Activated T-helper 1 cell treated with anti-CD3 and anti-CD28 coated beads, Interleukin-2, amount 50 U/mL, for 16 hours (primary cell): Measurements from ENCODE around the gene SLC15A4.
"Not testable (repeated sequence)": the region's sequence is repeated elsewhere in the genome, so short reads cannot be mapped to it uniquely, and the experiment has no call there.

ENCODE experiments used
- DNase-seq, 2 donors: peaks; one replicate each; pipeline ENCODE4 v3.0.0-alpha.2; 2020; ENCODE audit warnings: low read depth in 1 of 2, low spot score in 1 of 2

Gene SLC15A4

DNA sequence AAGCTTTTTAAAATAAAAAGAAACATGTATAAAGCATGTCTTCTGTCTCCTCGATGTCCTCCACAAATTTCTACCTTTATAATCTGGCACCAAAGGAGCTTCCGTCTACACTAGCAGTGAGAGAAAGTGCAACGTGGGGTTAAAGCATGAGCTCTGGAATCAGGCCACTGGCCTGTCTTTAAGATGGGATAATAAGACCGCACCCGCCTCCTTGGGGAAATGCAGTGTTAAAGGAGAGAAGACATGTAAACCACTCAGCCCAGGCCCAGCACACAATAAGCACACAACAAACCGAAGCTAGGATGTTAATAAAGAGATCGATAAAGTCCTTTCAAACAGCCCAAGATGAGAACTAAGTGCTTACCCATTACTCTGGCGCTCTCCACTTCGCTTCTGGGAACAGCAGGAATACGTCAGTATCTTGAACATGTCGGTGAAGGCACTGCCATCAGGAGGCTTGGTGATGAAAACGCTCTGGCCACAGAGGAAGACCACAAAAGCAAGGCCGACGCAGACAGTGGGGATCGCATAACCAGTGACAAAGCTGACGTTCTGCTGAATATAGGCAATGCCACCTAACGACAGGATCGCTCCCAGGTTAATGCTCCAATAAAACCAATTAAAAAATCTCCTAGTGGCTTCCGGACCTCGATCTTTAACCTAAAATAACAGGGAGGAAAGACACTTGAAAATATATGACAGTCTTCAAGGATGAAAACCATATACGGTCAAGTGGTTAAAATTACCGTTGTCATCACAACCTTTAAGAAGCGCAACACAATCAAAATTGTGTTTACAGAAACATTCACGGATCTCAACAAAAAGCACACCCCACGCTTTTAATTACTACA is 9.1 kb downstream of the SLC15A4 start:
- DNase-seq, result no peak

DNA sequence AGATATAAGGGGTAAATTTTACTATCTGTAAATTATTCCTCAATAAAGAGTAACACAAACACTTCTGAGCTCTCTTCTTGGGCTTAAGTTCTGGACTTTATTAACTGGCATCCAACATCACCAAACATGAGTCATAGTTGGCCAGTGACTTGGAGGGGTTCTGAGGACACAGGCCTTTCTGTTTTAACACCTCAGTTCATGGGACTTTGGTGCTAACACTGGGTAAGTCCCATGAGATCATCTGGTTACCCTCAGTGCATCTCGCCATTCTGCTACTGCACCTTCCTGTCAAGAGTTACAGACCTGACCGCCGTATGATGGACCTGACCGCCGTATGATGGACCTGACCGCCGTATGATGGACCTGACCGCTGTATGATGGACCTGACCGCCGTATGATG is 9.9 kb downstream of the SLC15A4 start:
- no peak for DNase-seq

DNA sequence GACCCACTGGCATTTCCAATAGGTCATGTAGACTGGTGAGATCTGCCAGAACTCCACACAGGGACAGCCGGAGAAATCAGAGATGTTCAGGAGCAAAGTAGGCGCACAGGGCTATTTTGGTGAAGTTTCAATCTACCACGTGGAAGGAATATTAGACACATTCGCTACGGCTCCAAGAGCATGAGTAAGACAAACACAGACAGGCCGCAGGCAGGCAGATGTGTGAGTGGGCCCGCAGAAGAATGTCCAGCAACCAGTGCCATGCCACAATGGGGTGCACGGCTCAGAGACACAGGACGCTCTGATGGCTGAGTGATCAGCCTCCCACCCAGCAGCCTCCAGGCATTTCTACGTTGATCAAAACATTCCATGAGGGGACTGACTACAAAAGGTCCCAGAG is 10.4 kb downstream of the SLC15A4 start:
- DNase-seq, result no peak

DNA sequence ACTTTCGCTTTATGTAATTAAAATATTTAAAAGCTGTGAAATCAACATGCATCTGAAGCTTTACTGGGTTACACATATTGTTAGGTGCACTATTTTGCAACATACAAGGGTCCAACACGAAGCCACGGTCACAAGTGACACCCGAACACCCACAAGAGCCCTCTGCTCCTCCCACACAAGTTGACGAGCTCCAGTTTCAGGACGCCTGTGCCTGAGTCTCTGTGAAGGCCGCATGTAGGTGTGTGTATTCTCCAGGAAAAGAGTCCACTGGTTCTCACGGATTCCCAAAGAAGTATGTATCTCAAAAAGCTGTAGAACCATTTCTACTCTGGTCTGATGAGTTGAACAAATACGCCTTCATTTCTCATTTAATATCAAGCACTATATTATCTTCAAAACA is 12.0 kb downstream of the SLC15A4 start:
- DNase-seq, result no peak

DNA sequence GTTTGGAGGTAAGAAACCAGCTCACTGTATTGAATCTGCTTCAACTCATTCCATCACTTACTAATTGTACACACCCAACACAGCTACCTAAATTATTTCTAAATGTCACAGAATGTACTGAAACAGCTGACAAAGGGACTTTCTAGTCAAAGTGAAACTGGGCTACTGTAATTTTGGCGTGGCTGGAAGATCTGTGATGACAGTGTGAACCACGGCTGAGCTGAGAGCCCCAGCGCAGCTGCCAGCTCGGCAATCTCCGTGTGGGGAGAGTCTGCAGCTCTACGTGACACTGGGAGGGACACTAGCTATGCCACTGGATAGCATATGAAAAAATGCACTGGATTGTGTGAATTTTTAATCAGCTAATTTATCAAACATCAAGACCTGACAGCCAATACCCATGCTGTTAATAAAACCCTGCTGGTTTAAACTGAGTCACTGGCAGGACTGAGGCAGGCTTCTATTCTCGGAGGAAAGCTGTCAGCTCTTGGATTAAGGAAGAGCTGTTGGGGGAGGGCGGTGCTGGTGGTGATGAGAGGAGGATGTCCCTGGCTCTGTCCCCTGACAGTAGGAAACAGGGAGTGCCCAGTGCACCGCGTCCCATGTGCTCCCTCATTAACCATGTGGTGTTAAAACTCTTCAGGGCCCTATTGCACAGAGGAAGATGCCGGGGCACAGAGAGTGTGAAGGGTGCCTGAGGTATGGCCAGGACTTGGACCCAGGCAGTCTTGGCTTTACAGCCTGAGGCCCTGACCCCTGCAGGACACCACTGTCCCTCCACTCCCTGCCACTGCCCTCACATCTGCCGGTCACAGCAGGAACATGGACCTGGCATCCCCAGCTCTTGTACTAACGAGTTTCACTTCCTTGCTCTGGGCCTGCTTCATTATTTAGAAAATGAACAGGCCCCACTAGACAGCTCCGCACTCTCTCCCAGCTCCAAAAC is 13.3 kb downstream of the SLC15A4 start:
- DNase-seq, result no peak

DNA sequence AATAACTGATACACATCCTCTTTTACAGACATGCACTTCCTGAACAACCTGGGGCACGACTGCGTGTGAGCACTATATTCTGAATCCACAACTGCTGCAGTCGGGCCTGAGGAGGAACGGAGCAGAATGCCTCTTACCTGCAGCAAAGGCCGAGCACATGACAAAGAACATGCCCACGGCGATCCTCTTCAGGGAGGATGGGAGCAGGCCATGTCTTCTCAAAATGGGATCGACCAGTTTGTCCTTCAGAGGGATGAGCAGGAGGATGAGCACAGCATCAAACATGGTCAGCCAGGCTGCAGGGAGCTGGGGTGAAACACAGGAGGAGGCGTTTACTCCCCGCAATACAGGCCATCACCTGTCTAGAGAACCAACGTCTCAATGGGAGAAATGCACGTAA is 15.1 kb downstream of the SLC15A4 start:
- DNase-seq, result no peak

DNA sequence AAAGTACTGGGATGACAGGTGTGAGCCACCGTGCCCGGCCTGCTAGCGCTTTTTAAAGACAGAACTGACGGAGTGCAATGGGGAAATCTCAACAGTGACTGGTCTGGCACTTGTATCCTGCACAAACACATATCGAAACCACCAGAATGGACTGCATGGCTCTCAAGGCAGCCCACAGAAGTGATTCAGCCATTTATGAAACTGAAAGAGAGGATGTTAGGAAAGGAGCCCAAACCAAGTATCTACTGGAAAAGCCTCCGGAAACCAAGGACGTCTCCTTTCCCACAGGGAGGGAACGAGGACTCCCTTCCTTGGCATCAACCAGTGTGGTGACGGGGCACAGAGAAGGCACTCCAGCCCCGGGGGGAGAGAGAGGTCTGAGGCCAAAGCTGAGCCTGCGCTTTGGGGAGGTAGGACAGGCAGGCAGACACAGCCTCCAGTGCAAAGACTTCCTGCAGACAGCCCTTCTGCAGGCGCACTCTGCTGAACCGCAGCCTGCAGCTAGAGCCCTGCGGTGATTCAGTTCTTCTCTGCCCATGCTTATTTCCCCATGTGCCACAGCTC is 16.5 kb downstream of the SLC15A4 start:
- DNase-seq, result no peak

DNA sequence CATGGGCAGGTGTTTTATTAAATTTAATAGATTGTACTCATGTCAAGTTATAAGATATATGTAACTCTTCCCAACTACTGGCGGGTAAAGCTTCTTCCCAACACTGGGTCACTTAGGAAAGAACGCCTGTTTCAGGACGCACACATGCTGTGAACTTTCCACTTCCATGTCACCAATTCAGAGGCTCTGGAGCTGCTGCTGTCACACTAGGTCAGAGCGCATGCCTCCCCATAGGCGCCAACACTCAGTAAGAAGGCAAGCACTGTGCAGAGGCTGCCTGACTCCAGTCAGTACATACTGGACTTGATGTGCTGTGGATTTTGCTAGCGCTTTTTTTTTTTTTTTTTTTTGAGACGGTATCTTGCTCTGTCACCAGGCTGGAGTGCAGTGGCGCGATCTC is 17.2 kb downstream of the SLC15A4 start:
- no peak for DNase-seq

DNA sequence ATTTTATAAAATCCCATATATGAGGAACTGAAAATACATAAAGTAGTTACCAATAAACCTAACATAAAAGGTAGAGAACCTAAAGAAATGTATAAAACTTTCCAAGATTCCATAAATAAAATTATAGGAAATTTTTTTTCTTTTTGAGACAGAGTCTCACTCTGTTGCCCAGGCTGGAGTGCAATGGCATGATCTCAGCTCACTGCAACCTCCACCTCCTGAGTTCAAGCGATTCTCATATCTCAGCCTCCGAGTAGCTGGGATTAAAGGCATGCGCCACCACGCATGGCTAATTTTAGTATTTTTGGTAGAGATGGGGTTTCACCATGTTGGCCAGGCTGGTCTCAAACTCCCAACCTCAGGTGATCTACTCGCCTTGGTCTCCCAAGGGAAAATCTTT is 18.4 kb downstream of the SLC15A4 start:
- not testable (repeated sequence) for DNase-seq

DNA sequence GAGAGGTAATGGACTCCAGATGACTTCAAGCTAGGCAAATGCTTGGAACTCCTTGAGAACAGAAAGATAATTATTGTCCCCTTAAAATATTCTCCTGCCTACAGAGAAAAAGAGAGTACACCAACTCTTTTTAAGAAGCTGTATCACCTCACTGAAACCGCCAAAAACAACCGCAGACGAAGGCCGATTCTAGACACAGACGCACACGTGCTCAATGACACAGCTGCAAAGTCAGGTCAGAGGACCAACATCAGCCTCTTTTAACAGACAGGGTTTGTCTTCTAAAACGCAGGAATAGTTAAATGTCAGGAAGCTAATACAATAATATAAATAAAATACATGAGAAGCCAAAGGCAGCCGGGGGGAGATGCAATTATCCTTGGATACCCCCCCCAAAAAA is 19.0 kb downstream of the SLC15A4 start:
- no peak for DNase-seq

DNA sequence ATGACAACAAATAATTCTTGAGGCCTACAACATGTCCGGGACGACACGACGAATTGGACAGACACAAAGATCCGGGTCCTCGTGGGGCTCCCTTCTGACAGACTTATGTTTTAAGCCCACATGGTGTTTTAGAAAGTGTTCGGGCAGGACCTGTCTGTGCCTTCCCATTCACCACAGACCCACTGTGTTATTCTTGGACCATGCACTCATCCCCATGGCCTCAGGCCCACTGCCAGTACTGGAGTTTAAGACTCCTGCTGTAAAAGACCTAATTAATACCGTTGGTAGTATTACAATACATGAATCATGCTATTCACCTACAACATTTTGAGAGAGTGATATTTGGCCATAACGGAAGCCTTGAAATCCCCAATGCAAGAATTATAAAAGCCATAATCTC is 20.0 kb downstream of the SLC15A4 start:
- no peak for DNase-seq

DNA sequence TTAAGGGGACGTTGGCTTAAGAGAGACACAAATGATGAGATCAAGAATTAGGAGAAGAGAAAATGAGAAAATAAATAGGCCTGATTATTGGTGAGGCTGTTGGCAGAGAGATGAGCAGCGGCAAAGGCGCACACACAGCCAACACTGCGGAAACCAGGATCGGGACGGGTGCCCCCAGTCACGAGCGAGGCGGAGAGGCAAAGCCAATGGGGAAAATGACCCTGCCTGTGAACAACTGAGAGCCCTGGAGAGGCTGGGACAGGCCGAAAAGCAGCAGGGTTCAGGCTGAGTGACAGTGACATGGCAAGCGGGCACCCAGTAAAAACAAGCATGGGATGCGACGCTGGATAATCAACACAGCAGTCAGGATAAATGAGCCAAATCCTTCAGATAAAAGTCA is 21.0 kb downstream of the SLC15A4 start:
- no peak for DNase-seq

DNA sequence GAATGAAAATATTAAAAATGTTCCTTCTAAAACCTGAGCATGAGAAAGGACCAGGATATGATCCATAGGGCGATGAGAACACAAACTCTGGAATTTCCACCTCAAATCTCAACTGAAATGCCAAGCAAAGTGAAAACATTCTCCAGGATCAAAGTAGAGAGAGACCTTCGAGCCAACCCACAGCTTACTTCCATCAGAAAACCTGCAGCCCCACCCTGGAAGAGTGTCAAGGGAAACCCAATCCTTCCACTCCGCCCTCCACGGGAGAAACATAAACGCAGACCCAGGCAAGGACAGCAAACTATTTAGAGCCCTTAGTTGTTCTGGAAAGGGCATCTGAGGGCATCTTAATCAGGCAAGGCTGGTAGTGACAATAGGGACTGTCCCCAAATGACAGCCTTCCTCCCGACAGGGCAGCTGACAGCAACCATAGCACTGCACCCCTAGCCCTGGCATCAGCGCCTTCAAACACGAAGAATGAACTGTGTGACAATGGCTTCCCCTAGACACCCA is 21.8 kb downstream of the SLC15A4 start:
- DNase-seq, result no peak

DNA sequence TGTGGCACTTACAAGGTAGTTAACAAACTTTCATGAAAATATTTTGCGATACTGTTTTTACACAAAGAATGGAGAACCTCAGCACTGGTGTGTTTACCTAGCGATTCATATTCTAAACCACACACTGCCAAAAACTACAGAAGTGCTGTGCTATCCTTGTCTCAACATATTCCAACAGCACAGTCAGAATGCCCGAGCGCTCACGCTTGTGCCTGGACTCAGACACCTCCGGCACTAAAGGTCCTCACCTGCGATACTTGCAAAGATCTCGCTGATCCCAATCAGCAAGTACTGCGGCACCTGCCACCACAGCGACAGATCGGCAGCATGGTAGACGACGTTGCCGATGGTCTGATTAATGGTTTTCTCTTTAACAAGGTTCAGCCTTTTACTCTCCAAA is 23.2 kb downstream of the SLC15A4 start:
- no peak for DNase-seq

DNA sequence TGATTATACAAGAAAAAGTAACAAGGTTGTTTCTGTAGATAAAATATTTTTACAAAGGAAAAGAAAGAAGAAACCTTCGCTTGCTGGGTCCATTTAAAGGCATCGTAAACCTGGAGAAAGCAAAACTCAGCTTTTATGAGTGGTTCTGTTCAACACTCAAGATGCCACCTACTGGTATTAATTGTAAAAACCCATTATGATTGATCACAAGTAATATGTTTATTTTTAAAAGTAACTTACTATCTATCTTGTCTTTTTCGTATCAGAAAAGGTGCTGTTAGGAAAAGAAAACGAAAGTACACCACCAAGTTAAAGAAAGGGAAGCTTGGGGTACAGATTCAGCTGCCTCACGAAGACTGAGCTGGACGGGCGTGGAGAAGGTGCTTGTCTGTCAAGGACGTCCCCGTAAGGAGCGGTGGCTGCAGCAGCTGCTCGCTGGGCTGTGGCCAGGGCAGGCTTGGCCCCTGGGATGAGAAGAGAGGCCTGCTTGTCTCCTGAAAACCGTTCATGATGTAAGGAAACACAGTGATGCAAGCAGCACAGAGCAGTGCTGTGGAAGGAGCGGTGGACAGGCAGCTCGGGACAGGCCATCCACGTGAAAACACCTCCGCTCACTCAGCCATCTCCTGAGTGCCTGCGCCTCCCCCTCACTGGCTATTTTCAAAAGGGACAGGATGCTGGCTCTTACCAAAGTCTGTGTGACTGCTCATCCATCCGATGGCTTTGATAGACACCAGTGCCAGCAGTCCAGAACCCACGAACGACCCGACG is 25.0 kb downstream of the SLC15A4 start:
- no peak for DNase-seq

DNA sequence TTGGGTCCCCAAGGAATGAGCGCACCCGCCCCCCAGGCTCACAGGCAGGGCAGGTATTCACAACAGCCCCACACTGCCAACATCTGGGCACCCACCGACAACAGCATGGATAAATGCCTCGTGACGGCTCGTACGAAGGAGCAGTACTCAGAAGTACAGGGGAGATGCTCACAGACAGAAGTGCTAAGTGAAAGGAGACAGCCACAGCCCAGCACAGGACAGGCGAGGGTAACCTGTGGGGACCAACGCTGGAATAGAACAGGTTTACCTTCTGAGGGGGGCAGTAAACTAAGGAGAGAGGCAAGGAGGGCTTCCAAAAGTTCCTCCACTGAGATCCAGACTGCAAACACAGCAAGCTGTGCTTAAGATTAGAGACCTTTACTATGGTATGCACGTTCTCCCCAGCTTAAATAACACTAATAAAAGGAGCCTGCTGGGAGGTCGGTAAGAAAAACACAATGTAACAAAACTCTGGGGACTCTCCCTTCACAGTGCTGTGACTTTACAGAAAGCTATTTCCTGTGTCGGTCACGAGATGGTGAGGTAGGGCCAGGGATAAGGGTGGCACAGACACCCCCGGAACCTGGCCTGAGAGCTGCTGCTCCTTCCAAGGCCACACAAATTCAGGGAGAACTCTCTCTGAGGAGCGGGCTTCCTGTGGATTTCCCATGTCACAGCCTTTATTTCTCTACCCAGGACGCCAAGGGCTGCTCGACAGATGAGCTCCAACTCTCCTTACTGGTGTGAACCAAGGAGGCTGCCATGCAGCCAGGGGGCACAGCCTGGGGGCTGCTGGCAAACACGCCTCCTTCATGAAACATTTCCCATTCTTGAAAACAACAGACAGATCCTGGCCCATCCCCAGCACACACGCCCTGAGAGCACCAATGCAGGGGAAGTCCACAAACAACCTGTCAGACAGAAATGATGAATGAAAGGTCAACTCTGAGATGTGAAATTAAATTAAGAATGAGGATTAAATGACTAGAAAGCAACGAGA is 26.3 kb downstream of the SLC15A4 start:
- DNase-seq, result no peak

DNA sequence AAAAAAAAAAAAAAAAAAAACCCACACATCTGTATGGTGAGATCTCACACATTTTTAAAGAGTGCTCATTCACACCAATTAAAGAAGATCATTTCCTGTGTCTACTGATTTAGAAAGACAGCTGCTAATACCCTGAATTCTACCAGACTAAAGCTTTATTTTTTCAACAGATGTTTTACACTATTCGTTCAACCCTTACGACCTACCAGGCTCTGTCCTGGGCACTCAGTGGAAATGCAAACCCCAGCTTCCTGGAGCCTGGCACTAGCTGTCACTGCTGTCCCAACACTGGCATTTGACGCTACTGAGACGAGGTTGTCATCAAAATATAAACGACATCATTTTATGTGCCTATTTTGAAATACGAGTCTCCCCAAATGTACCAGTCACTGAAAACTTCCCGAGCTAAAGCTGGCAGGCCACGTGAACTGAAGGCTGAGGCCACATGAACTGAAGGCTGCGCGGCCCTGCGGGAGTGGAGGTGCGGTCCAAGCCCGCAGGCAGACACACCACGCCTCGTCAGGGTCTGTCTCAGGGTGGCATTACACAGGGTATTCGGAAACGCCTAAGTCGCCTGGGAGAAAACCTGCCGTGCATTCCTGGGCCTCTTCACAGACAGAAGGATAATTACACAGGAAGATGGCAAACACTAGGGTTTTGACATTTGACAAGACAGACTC is 27.2 kb downstream of the SLC15A4 start:
- DNase-seq, result no peak

DNA sequence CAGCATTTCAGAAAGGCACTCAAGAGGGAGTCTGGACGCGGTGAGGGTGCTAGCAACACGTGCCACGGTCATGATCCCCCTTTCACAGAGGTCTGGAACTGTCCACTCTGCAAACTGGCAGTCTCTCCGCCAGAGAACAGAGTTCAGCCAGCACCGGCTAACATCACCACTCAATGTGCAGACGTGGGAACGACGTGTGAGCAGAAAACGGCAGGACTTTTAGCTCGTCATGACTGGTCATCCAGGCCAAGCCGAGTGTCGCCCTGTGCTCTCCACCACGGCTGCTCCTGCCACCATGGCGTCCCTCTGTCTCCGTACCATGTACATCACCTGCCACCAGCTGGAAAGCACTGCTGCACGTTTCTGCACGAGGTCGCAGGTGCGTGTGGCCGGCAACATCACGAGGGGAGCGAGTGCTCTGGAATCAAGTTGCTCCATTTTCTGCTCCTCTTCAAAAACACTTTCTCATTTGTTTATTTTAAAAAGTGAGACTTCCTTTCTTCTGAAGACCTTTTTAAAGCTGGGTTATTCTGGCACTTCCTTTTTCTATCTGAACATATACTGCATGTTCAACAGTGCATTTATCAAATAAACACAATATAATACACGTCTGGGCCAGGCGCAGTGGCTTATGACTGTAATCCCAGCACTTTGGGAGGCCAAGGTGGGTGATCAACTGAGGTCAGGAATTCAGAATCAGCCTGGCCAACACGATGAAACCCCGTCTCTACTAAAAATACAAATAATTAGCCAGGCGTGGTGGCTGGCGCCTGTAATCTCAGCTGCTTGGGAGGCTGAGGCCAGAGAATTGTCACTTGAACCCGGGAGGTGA is 28.0 kb downstream of the SLC15A4 start:
- DNase-seq, result no peak
